ENCODE measurements around the gene JUN. TPM values are rescaled to one million over a fixed set of nuclear protein-coding genes. Genes with fewer than 3 reads are reported as not detected.

The JUN gene
- total and polyA plus RNA-seq, 2 experiments from 2014 or later = 23.3 to 28.5 TPM

GRCh38 chr1:58745666-58746065, 38.2 kb downstream of the JUN start:
- DNase-seq (ENCODE audit: low spot score) = no peak
- Mint-ChIP-seq H3K9me3 (peaks cover 3% of the 10 kb centered on the region; the same call in 2 of the 3 replicates), H3K27ac (no peak overlapping the region), H3K4me3 (no peak overlapping the region), H3K27me3 (ENCODE audit: insufficient read depth, low read depth, poor library complexity) (no peaks in the 10 kb centered on the region), H3K4me1 (peaks cover 11% of the 10 kb centered on the region), H3K36me3 (ENCODE audit: low read depth) (no peaks in the 10 kb centered on the region)
- Histone ChIP-seq H3K9me2 (ENCODE audit: insufficient read depth) (0 out of 2 replicates have a peak, but pooled peaks cover under 1% of the 10 kb centered on the region), H3K79me2 (replicated peaks; ENCODE audit: insufficient read depth) (no peaks in the 10 kb centered on the region), H3K4me3 (no peak overlapping the region), H3K27ac (ENCODE audit: low read depth) (no peak overlapping the region), H3K27me3 (ENCODE audit: insufficient read depth) (no peaks in the 10 kb centered on the region), H2AFZ (no peak overlapping the region; the same call in 1 of the 2 replicates), H3K4me2 (no peak overlapping the region), H4K20me1 (replicated peaks; ENCODE audit: insufficient read depth) (no peaks in the 10 kb centered on the region), H3K4me1 (ENCODE audit: insufficient read depth) (peaks cover 13% of the 10 kb centered on the region), H3K36me3 (ENCODE audit: insufficient read depth) (no peaks in the 10 kb centered on the region; the same call in 1 of the 2 replicates), H3F3A (replicated peaks; ENCODE audit: low read depth) (no peaks in the 10 kb centered on the region)
- TF ChIP-seq REST (IDR thresholded peaks at IDR 0.05; ENCODE audit: unreplicated experiment) (no peak), ZNF462 (CRISPR knock-in tag; IDR thresholded peaks at IDR 0.05) (no peak), EZH2 (IDR thresholded peaks at IDR 0.05; ENCODE audit: low read depth, unreplicated experiment) (no peak), EZH2phosphoT487 (IDR thresholded peaks at IDR 0.05; ENCODE audit: unreplicated experiment) (no peak), POLR2AphosphoS5 (IDR thresholded peaks at IDR 0.05; ENCODE audit: low read depth) (no peak), ETS1 (IDR thresholded peaks at IDR 0.05) (no peak), ZNF331 (CRISPR knock-in tag; IDR thresholded peaks at IDR 0.05; ENCODE audit: low read depth) (no peak), NANOG (IDR thresholded peaks at IDR 0.05; ENCODE audit: borderline replicate concordance) (no peak), JUNB (IDR thresholded peaks at IDR 0.05; ENCODE audit: unreplicated experiment) (no peak), CREB1 (CRISPR knock-in tag; IDR thresholded peaks at IDR 0.05; ENCODE audit: low read depth) (no peak)
- no peak for ATAC-seq

Measured in GM23338 (cell line).